GM23248 (cell line): Measurements from ENCODE around the gene TNFRSF19. TPM values are rescaled to one million over a fixed set of nuclear protein-coding genes. Genes with fewer than 3 reads are reported as not detected.

ENCODE experiments used
- DNase-seq: peaks from one replicate; pipeline ENCODE4 v3.0.0-alpha.2; 2015
- H2AFZ ChIP-seq: fragments of 200-600 bp; sonication (generic); 2 replicates; pipeline ENCODE4 v1.6.1; 2016; ENCODE audit warnings: antibody characterized with exemption
- H3F3A ChIP-seq: fragments of 200-600 bp; sonication (generic); 2 replicates; pipeline ENCODE4 v1.6.1; 2016; ENCODE audit warnings: mild to moderate bottlenecking, antibody characterized with exemption, mixed run types; ENCODE audit not compliant: insufficient read depth
- H3K27ac ChIP-seq: fragments of 200-600 bp; sonication (generic); 2 replicates; pipeline ENCODE4 v1.5.1; 2016; ENCODE audit warnings: mild to moderate bottlenecking
- H3K27me3 ChIP-seq: fragments of 200-600 bp; sonication (generic); replicated peaks from 2 replicates; pipeline ENCODE4 v1.6.1; 2016; ENCODE audit warnings: mild to moderate bottlenecking; ENCODE audit not compliant: insufficient read depth
- H3K36me3 ChIP-seq: fragments of 200-600 bp; sonication (generic); 2 replicates; pipeline ENCODE4 v1.6.1; 2016; ENCODE audit warnings: low read depth, mild to moderate bottlenecking
- H3K4me1 ChIP-seq: fragments of 200-600 bp; sonication (generic); 2 replicates; pipeline ENCODE4 v1.6.1; 2016; ENCODE audit warnings: mild to moderate bottlenecking; ENCODE audit not compliant: insufficient read depth
- H3K4me2 ChIP-seq: fragments of 200-600 bp; sonication (generic); one replicate; pipeline ENCODE4 v1.6.1; 2016; ENCODE audit warnings: mild to moderate bottlenecking; ENCODE audit not compliant: unreplicated experiment
- H3K4me3 ChIP-seq: fragments of 200-600 bp; sonication (generic); 2 replicates; pipeline ENCODE4 v1.5.1; 2016; ENCODE audit warnings: mild to moderate bottlenecking
- H3K79me2 ChIP-seq: fragments of 200-600 bp; sonication (generic); 2 replicates; pipeline ENCODE4 v1.6.1; 2016; ENCODE audit warnings: mild to moderate bottlenecking; ENCODE audit not compliant: insufficient read depth
- H3K9ac ChIP-seq: fragments of 200-600 bp; sonication (generic); 2 replicates; pipeline ENCODE4 v1.6.1; 2016; ENCODE audit warnings: mild to moderate bottlenecking
- H3K9me2 ChIP-seq: fragments of 200-600 bp; sonication (generic); 2 replicates; pipeline ENCODE4 v1.6.1; 2016; ENCODE audit warnings: mixed run types, mild to moderate bottlenecking, moderate library complexity; ENCODE audit not compliant: insufficient read depth
- H3K9me3 ChIP-seq: fragments of 200-600 bp; sonication (generic); one replicate; pipeline ENCODE4 v1.6.1; 2017; ENCODE audit warnings: low read depth
- H4K20me1 ChIP-seq: fragments of 200-600 bp; sonication (generic); 2 replicates; pipeline ENCODE4 v1.6.0; 2016; ENCODE audit not compliant: insufficient read depth
- EZH2 ChIP-seq: fragments of 200-600 bp; sonication (generic); IDR thresholded peaks from 2 replicates; pipeline ENCODE4 v1.6.1; 2018; ENCODE audit warnings: antibody characterized with exemption, mild to moderate bottlenecking; ENCODE audit not compliant: insufficient read depth, poor library complexity, severe bottlenecking
- EZH2phosphoT487 ChIP-seq: fragments of 200-600 bp; sonication (generic); IDR thresholded peaks from 2 replicates; pipeline ENCODE4 v1.6.1; 2018; ENCODE audit warnings: antibody characterized with exemption, moderate library complexity, mild to moderate bottlenecking, low read depth; ENCODE audit not compliant: insufficient read depth
- WGBS, 2 experiments: methylation state at CpG; one replicate each; pipeline ENCODE4 v1.1.6; 2015 to 2017; ENCODE audit warnings: low lambda C conversion rate in 2 of 2, low coverage in 1 of 2; ENCODE audit errors: missing lambda C conversion rate in 2 of 2; 5-methylcytosine and 5-hydroxymethylcytosine counted together
- in situ Hi-C: fragments of 300-500 bp; cut with MboI; formaldehyde crosslinking; loops from 2 replicates; pipeline ENCODE4 v1.15.0; 2020
- polyA plus RNA-seq: library from polyadenylated mRNA; unstranded; fragments of >200 nt; fragmentation: Nextera tagmentation; extraction: Ambion mirVana; gene quantifications from 2 replicates; pipeline ENCODE4 v1.2.1, GENCODE V29; 2016
- total RNA-seq: library from RNA; depleted of rRNA; stranded (reverse); fragments of >200 nt; shearing (Covaris generic); gene quantifications from 2 replicates; pipeline ENCODE4 v1.2.3, GENCODE V29; 2014

The TNFRSF19 gene
- total and polyA plus RNA-seq, 2 experiments from 2014 or later: 3.4 TPM

- 77 to 80% methylated on average over 3 of the region's 3 CpGs for WGBS, 2 experiments
- no peaks in the 10 kb centered on the region for H3K9me3 ChIP-seq
- no peaks in the 10 kb centered on the region; the same call in 1 of the 2 replicates for H3K9me2 ChIP-seq
- in situ Hi-C loops: no loop called here
- 0 out of 2 replicates have a peak, but pooled peaks cover 7% of the 10 kb centered on the region for H3K4me1 ChIP-seq
- H3F3A ChIP-seq: no peaks in the 10 kb centered on the region; the same call in 1 of the 2 replicates
- H3K9ac ChIP-seq: no peak overlapping the region
- no peak overlapping the region for H2AFZ ChIP-seq
- H3K4me2 ChIP-seq: no peak overlapping the region
- no peak overlapping the region for H3K27ac ChIP-seq
- no peak overlapping the region for H3K4me3 ChIP-seq
- H4K20me1 ChIP-seq: no peaks in the 10 kb centered on the region
- no peak for DNase-seq
- H3K27me3 ChIP-seq: no peaks in the 10 kb centered on the region
- H3K79me2 ChIP-seq: no peaks in the 10 kb centered on the region
- H3K36me3 ChIP-seq: no peaks in the 10 kb centered on the region
- TF ChIP-seq EZH2phosphoT487 (no peak), EZH2 (no peak)
Measured at GRCh38 chr13:23600100-23600499, 29.9 kb downstream of the TNFRSF19 start.

DNA sequence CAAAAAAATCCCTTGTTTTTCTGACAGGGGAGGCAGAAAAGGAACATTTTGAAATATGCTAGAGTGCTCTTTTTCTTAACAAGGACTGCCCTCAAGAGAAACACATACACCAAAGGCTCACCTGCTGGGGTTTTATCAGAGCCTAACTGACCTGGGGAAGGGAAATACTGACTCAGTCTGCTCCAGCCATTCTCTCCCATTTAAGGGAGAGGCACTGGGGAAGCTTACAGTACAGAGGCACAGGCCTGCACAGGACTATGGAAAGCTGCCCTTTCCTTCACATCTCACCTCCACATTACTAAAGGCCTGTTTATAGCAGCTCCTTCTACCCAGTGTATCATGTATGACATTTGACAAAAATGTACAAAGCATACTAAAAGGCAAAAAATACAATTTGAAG is 30.3 kb downstream of the TNFRSF19 start:
- H3K4me2 ChIP-seq: no peak overlapping the region
- H3K9me3 ChIP-seq: no peaks in the 10 kb centered on the region
- no peak for DNase-seq
- H3K79me2 ChIP-seq: no peaks in the 10 kb centered on the region
- H4K20me1 ChIP-seq: no peaks in the 10 kb centered on the region
- no peak for TF ChIP-seq EZH2phosphoT487
- TF ChIP-seq EZH2: no peak
- 0 out of 2 replicates have a peak, but pooled peaks cover 7% of the 10 kb centered on the region for H3K4me1 ChIP-seq
- H3K27me3 ChIP-seq: no peaks in the 10 kb centered on the region
- H3F3A ChIP-seq: no peaks in the 10 kb centered on the region; the same call in 1 of the 2 replicates
- in situ Hi-C loops: no loop called here
- H3K36me3 ChIP-seq: no peaks in the 10 kb centered on the region
- no peak overlapping the region for H3K9ac ChIP-seq
- no peak overlapping the region for H3K4me3 ChIP-seq
- H3K9me2 ChIP-seq: no peaks in the 10 kb centered on the region; the same call in 1 of the 2 replicates
- no peak overlapping the region for H2AFZ ChIP-seq
- no peak overlapping the region for H3K27ac ChIP-seq

DNA sequence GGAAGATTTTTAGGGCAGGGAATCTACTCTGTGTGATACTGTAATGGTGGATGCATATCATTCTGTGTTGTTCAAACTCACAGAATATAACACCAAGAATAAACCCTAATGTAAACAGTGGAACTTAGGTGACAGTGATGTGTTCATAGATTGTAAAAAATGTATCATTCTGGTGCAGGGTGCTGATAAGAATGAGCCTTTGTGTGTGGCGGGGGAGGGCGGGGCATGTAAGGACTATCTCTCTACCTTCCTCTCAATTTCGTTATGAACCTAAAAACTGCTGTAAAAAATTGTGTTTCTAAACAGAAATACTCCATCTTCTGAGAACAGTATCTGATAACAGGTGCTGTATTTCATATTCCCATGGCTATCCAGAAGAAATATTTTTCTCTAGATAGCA is 35.6 kb downstream of the TNFRSF19 start:
- Histone ChIP-seq H4K20me1 (no peaks in the 10 kb centered on the region), H3K4me1 (peaks cover 24% of the 10 kb centered on the region), H3K4me2 (no peak overlapping the region), H3K9me3 (no peaks in the 10 kb centered on the region), H3K27me3 (no peaks in the 10 kb centered on the region), H3F3A (peaks cover 20% of the 10 kb centered on the region), H2AFZ (no peak overlapping the region), H3K4me3 (no peak overlapping the region), H3K36me3 (no peaks in the 10 kb centered on the region), H3K27ac (no peak overlapping the region), H3K9ac (no peak overlapping the region), H3K9me2 (no peaks in the 10 kb centered on the region; the same call in 1 of the 2 replicates), H3K79me2 (no peaks in the 10 kb centered on the region)
- DNase-seq: no peak
- in situ Hi-C loops: no loop called here
- TF ChIP-seq EZH2phosphoT487 (no peak), EZH2 (no peak)
- 93 to 95% methylated on average over 3 of the region's 3 CpGs for WGBS, 2 experiments

GRCh38 chr13:23608138-23608537 is 37.9 kb downstream of the TNFRSF19 start:
- peaks cover 20% of the 10 kb centered on the region for H3F3A ChIP-seq
- TF ChIP-seq EZH2phosphoT487 (no peak), EZH2 (no peak)
- no peaks in the 10 kb centered on the region for H3K9me3 ChIP-seq
- H3K27me3 ChIP-seq: no peaks in the 10 kb centered on the region
- no peaks in the 10 kb centered on the region; the same call in 1 of the 2 replicates for H3K9me2 ChIP-seq
- no peak overlapping the region; the same call in 1 of the 2 replicates for H3K4me3 ChIP-seq
- no peak for DNase-seq
- H3K4me2 ChIP-seq: peak overlapping the region; percentile 94
- no peak overlapping the region for H3K9ac ChIP-seq
- no peak overlapping the region for H3K27ac ChIP-seq
- peaks cover 31% of the 10 kb centered on the region for H3K4me1 ChIP-seq
- 69 to 75% methylated on average over 3 of the region's 3 CpGs for WGBS, 2 experiments
- H2AFZ ChIP-seq: peak overlapping the region; percentile 84; the same call in 1 of the 2 replicates
- in situ Hi-C loops: no loop called here
- H3K36me3 ChIP-seq: no peaks in the 10 kb centered on the region
- no peaks in the 10 kb centered on the region for H4K20me1 ChIP-seq
- H3K79me2 ChIP-seq: no peaks in the 10 kb centered on the region
